Endothelial cell of umbilical vein (primary cell): ENCODE results near the gene BLM.

Experiments used
- EZH2 ChIP-seq: IDR thresholded peaks from 2 replicates; pipeline ENCODE4 v1.6.1; 2012; ENCODE audit warnings: borderline replicate concordance, low read depth, mild to moderate bottlenecking, moderate library complexity, low read length, inconsistent platforms; ENCODE audit not compliant: severe bottlenecking
- JUN ChIP-seq: IDR thresholded peaks from 2 replicates; pipeline ENCODE4 v1.6.1; 2011; ENCODE audit warnings: borderline replicate concordance, low read depth; ENCODE audit not compliant: insufficient read length, insufficient read depth
- POLR2A ChIP-seq: IDR thresholded peaks from 2 replicates; pipeline ENCODE4 v1.6.1; 2012; ENCODE audit warnings: low read depth, mild to moderate bottlenecking, control low read depth, low read length
- TF ChIP-seq, protein P1 (sequence below), 2 donors: IDR thresholded peaks; 1 replicate in 1 of 2; 2 replicates in 1 of 2; pipeline ENCODE4 v1.5.1; 2011; ENCODE audit warnings: low read length in 2 of 2, mild to moderate bottlenecking in 2 of 2, moderate library complexity in 2 of 2, control low read depth in 1 of 2, inconsistent platforms in 1 of 2, low read depth in 1 of 2; ENCODE audit not compliant: insufficient read depth in 1 of 2; ENCODE audit errors: extremely low read depth in 1 of 2

DNA sequence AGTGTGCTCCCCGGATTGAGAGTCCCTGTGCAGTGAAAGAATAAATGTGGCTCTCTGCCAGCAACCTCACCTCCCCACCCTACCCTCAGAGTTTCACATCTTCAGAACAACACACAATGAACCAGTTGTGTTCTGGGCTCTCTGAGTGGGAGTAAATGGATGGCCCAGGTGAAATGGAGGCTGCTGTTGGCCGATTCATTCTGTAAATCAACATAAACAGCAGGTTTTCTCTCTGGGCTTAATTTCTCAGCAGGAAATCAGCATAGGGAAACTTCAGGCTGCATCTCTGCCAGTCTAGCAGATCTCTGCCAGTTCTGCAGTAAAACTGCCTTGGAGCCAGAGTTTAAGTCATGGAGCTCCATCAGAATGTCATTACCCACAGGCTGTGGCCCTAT, 96.6 kb downstream of the BLM start:
- TF ChIP-seq, protein P1, sequence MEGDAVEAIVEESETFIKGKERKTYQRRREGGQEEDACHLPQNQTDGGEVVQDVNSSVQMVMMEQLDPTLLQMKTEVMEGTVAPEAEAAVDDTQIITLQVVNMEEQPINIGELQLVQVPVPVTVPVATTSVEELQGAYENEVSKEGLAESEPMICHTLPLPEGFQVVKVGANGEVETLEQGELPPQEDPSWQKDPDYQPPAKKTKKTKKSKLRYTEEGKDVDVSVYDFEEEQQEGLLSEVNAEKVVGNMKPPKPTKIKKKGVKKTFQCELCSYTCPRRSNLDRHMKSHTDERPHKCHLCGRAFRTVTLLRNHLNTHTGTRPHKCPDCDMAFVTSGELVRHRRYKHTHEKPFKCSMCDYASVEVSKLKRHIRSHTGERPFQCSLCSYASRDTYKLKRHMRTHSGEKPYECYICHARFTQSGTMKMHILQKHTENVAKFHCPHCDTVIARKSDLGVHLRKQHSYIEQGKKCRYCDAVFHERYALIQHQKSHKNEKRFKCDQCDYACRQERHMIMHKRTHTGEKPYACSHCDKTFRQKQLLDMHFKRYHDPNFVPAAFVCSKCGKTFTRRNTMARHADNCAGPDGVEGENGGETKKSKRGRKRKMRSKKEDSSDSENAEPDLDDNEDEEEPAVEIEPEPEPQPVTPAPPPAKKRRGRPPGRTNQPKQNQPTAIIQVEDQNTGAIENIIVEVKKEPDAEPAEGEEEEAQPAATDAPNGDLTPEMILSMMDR (IDR thresholded peaks at IDR 0.05; ENCODE audit: extremely low read depth in 1 of 2, insufficient read depth in 1 of 2, low read depth in 1 of 2, low read length in 2 of 2): no peak
- no peak for TF ChIP-seq JUN
- no peak for TF ChIP-seq POLR2A
- no peak for TF ChIP-seq EZH2
